ENCODE results near the gene MYT1.

Gene MYT1

GRCh38 chr20:64188682-64189529, 24.7 kb downstream of the MYT1 start:
- DNase-seq (ENCODE audit: low read depth in 2 of 2) = no peak

GRCh38 chr20:64189530-64189966, 25.3 kb downstream of the MYT1 start:
- DNase-seq (ENCODE audit: low read depth in 2 of 2) = no peak

- DNase-seq (ENCODE audit: low read depth in 2 of 2) = no peak
Measured at GRCh38 chr20:64189986-64190385, 25.7 kb downstream of the MYT1 start.

- no peak for DNase-seq (ENCODE audit: low read depth in 2 of 2)
Measured at GRCh38 chr20:64191002-64191401, 26.8 kb downstream of the MYT1 start.

GRCh38 chr20:64192406-64192805, 28.2 kb downstream of the MYT1 start:
- no peak for DNase-seq (ENCODE audit: low read depth in 2 of 2)

GRCh38 chr20:64193058-64193457, 28.8 kb downstream of the MYT1 start:
- DNase-seq (ENCODE audit: low read depth in 2 of 2) = no peak

GRCh38 chr20:64194269-64194668, 30.0 kb downstream of the MYT1 start:
- no peak for DNase-seq (ENCODE audit: low read depth in 2 of 2)

GRCh38 chr20:64196309-64196708, 32.1 kb downstream of the MYT1 start:
- no peak for DNase-seq (ENCODE audit: low read depth in 2 of 2)

GRCh38 chr20:64196847-64197306, 32.6 kb downstream of the MYT1 start:
- DNase-seq (ENCODE audit: low read depth in 2 of 2) = no peak

GRCh38 chr20:64198347-64198746, 34.1 kb downstream of the MYT1 start:
- DNase-seq (ENCODE audit: low read depth in 2 of 2) = no peak

GRCh38 chr20:64199395-64199794, 35.1 kb downstream of the MYT1 start:
- DNase-seq (ENCODE audit: low read depth in 2 of 2) = no peak

GRCh38 chr20:64200740-64201139, 36.5 kb downstream of the MYT1 start:
- DNase-seq (ENCODE audit: low read depth in 2 of 2) = no peak

GRCh38 chr20:64201653-64202052, 37.4 kb downstream of the MYT1 start:
- no peak for DNase-seq (ENCODE audit: low read depth in 2 of 2)

GRCh38 chr20:64203037-64203777, 39.0 kb downstream of the MYT1 start:
- no peak for DNase-seq (ENCODE audit: low read depth in 2 of 2)

- DNase-seq (ENCODE audit: low read depth in 2 of 2) = no peak
Measured at GRCh38 chr20:64205611-64206026, 41.4 kb downstream of the MYT1 start.

GRCh38 chr20:64206614-64207013, 42.4 kb downstream of the MYT1 start:
- DNase-seq (ENCODE audit: low read depth in 2 of 2) = no peak

- no peak for DNase-seq (ENCODE audit: low read depth in 2 of 2)
Measured at GRCh38 chr20:64207641-64208590, 43.7 kb downstream of the MYT1 start.

GRCh38 chr20:64209148-64209547, 44.9 kb downstream of the MYT1 start:
- no peak for DNase-seq (ENCODE audit: low read depth in 2 of 2)

- DNase-seq (ENCODE audit: low read depth in 2 of 2) = no peak
Measured at GRCh38 chr20:64210656-64211369, 46.6 kb downstream of the MYT1 start.

- DNase-seq (ENCODE audit: low read depth in 2 of 2) = no peak
Measured at GRCh38 chr20:64211874-64212658, 47.8 kb downstream of the MYT1 start.

Data from activated CD8-positive, alpha-beta memory T cell treated with anti-CD3 and anti-CD28 coated beads for 4 hours (primary cell).